22Rv1 (cell line): ENCODE data around the gene NUP93.

Source experiments
- H3K27ac ChIP-seq: fragments of 450-650 bp; 2 replicates; pipeline ENCODE4 v1.5.1; 2017
- CTCF ChIP-seq: fragments of 450-650 bp; IDR thresholded peaks from 2 replicates; pipeline ENCODE4 v1.5.1; 2017; ENCODE audit warnings: mild to moderate bottlenecking
- ZFX ChIP-seq: fragments of 450-650 bp; IDR thresholded peaks from 2 replicates; pipeline ENCODE4 v1.6.1; 2017; ENCODE audit warnings: antibody characterized with exemption, borderline replicate concordance

NUP93 gene

GRCh38 chr16:56844056-56844455 is 114.1 kb downstream of the NUP93 start:
- TF ChIP-seq ZFX (no peak), CTCF (no peak)
- H3K27ac ChIP-seq = no peak overlapping the region

DNA sequence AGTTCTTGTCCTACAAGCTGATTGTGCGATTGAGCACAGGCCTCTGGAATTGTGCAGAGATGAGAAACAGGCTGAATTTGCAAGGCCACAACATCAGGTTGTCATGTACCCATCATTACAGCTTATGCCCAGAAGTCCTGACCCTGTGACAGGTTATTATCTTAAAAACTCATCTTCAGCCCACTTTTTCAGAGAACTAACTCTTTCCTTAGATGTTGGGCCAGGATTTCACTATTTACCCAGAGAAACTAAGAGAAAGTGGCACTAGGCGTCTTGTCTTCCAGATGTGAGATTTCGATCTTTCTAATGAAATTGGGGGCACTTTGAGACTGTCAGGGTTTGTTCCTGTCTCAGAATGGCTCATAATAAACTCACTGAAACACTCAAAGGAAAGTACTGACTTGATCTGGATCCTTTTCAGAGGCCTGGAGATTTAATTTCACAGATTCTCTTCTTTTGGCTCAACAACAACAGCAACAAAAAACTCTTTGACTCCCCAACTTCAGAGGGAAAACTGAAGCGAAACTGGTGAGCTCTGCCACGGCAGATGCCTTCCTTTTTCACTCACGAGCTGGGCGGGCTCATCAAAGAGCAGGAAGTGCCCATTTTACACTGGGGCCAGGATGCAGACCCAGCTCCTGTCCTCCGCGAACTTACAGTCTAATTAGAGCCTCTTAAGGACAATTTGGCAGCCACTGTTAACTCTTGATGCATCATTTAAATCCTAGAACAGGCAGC is 117.4 kb downstream of the NUP93 start:
- no peak overlapping the region for H3K27ac ChIP-seq
- no peak for TF ChIP-seq ZFX
- no peak for TF ChIP-seq CTCF

DNA sequence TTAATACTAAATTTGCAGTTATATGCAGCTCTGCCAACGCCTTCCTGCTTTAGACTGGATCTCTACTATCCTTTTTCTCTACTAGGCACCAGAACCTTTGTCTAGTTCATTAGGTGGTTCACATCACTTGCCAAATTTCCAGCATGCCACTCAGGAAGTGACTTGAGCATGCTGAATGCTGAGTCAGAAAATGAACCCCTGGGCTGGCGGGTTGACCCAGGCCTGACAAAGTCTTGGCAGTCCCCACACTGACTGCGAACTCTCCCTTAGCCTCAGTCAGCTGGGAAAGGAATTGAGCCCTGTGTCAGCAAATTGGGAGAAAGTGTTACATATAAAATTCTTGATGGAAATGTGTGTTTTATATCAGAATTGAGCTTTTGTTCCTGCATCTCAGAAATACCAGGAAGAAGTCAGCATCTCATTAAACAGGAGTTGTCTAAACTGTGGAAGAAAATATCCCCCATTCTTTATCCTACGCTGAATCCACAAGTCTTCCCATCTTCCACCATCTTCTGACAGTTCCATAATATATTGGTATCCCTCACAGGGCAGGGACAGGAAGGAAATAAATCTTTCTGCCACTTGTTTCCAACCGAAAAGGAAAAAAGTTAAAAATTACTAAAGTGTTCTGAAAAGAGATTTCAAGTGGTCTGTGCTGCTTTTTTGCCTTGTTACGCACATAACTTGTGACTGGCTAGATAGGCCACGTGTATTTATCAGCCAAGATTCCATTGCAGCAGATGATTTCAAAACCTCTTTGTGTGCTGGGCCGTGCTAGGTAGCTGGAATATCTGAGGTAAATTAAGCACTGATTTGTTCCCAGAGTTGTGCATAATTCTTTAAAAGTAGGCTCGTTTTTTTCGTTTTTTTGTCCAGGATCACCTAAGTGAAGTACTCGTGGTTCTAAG is 118.4 kb downstream of the NUP93 start:
- TF ChIP-seq CTCF (no peak), ZFX (no peak)
- H3K27ac ChIP-seq = no peak overlapping the region

- no peak overlapping the region for H3K27ac ChIP-seq
- TF ChIP-seq CTCF (no peak), ZFX (no peak)
Measured at GRCh38 chr16:56848955-56849689, 119.2 kb downstream of the NUP93 start.

DNA sequence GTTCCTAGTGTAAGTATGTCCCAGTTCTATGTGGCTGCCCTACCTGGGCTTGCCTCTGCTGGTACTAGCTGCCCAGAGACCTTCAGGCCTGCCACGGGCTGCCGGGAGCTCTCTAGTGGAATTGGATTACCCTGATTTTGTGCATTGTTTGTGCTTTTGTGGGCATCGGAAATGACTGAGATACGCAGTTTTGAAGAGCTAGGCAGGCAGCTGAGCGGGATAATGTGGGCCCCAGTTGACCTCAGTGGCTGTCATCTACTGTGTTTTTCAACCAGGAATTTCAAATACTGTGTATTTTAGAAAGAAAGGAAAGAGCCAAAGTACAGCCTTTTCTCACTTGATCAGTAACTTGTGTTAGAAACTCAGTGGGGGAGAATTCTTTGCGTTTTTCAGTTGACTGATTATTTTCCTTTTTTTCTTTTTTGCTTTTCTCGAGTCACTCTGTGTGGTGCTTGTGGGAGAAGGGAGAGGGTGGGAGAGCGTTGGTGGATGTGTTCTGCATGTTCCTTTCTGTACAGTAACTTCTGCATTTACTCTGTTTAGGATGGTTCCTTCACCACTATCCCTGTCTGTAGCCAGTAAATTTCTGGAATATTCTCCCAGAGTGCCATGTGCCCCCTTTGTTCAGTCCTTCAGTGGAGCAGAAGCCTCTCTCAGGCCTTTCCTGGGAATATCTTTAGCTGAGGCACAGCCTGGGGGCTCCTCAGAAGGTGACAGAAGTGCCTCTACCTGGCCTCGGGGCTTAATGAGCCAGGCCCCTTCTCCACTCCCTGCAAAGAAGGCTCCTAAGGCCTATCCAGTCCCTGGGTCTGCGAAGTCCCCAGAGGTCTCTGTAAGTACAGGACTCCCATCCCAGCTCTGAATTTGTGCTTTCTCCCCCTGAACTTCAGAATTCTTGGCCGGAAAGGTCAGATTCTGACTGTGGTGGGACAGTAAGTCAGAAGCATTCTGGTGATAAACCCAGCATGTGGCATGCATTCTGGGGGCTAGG is 120.1 kb downstream of the NUP93 start:
- TF ChIP-seq ZFX (no peak), CTCF (no peak)
- H3K27ac ChIP-seq = no peak overlapping the region

GRCh38 chr16:56851671-56852400 is 121.9 kb downstream of the NUP93 start:
- TF ChIP-seq ZFX (no peak), CTCF (peak; percentile 32)
- H3K27ac ChIP-seq = no peak overlapping the region
